Measurements from ENCODE around the gene VAMP3. TPM values are rescaled to one million over a fixed set of nuclear protein-coding genes. Genes with fewer than 3 reads are reported as not detected.
"Not testable (repeated sequence)": the region's sequence is repeated elsewhere in the genome, so short reads cannot be mapped to it uniquely, and the experiment has no call there.

Gene VAMP3
- total RNA-seq, 1 donor from 2014 or later = 79.1 TPM

DNA sequence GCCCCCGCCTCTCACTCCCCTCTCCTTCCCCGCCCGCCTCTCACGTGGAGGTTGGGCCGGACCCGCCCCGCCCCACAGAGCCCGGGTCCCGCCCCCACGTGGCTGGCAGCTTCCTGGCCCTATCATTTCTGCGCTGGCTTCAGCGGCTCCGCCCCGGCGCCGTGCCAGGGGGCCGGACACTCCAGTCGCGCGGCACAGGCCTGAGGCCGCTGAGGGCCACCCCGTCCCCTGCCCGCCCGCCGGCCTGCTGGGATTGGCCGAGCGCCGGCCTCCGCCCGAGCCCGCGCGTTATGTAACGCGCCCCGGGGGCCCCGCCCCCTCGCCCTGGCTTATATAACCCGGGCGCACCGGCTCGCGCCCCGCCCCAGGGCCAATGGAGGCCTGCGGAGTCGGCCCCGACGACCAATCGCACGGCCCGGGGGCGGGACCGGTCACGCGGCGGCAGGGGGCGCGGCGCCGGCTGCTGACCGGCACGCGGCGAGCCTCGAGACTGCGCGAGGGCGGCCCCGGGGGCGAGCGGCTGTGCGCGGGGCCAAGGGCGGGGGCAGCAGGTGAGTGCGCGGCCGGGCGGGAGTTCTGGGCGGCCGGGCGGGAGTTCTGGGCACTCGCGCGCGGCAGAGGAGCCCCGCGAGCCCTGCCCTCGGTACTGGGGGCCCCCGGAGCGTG, 12.9 kb downstream of the VAMP3 start, which contains the start of gene PER3:
TSS of gene PER3 (plus strand) at position 466 of the 666 bp plus-strand sequence. CDS start 587 bp downstream, outside the sequence.
- peaks cover 0 to 16% of the 10 kb centered on the region in 2 donors for H3K4me1 ChIP-seq

DNA sequence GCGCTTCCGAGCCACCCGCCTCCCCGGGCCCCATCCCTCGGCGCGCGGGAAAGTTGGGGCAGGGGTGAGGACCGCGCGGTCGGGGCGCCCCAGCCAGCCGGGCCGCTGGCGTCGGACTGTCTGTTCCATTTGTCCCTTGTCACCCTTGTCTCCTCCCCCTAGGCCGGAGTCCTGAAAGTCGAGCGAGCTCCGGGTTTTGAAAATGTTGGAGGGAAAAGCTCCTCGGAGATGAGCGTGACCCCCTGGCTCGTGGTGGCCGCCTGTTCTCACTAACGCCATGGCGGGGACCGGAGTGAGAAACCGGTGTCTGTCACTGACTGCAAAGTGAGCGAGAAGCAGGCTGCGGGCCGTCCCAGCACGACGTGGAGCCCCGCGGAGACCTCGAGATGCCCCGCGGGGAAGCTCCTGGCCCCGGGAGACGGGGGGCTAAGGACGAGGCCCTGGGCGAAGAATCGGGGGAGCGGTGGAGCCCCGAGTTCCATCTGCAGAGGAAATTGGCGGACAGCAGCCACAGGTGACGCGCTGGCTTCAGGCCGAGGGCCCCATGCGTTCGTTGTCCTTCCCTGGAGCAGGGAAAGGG, 13.5 kb downstream of the VAMP3 start:
- peaks cover 0 to 16% of the 10 kb centered on the region in 2 donors for H3K4me1 ChIP-seq
- peak overlapping the region; percentile 85 to 93 for H3K27ac ChIP-seq
- DNase-seq (ENCODE audit: low spot score in 2 of 2) = peak in 1 of 2 donors; percentile 72

More for the DNA sequence above, 12.9 kb downstream of the VAMP3 start, which contains the start of gene PER3:
- peak within 1 kb of the TSS; percentile 89 to 93 for H3K27ac ChIP-seq
- peak within 1 kb of the TSS; percentile 80 to 84 for H3K4me3 ChIP-seq
- peak; percentile 94 to 99 for DNase-seq (ENCODE audit: low spot score in 2 of 2)
- TF ChIP-seq, protein P1, sequence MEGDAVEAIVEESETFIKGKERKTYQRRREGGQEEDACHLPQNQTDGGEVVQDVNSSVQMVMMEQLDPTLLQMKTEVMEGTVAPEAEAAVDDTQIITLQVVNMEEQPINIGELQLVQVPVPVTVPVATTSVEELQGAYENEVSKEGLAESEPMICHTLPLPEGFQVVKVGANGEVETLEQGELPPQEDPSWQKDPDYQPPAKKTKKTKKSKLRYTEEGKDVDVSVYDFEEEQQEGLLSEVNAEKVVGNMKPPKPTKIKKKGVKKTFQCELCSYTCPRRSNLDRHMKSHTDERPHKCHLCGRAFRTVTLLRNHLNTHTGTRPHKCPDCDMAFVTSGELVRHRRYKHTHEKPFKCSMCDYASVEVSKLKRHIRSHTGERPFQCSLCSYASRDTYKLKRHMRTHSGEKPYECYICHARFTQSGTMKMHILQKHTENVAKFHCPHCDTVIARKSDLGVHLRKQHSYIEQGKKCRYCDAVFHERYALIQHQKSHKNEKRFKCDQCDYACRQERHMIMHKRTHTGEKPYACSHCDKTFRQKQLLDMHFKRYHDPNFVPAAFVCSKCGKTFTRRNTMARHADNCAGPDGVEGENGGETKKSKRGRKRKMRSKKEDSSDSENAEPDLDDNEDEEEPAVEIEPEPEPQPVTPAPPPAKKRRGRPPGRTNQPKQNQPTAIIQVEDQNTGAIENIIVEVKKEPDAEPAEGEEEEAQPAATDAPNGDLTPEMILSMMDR (IDR thresholded peaks at IDR 0.05) = no peak
- H3K27me3 ChIP-seq = no peaks in the 10 kb centered on the region
- intact Hi-C loops (cut with DNase I) = loop anchor here (1.0 kb wide), 1 partner anchor 13 kb away; the partner anchor contains the start of gene VAMP3
- H3K36me3 ChIP-seq = peaks cover 19 to 36% of the 10 kb centered on the region in 2 donors
- H3K9me3 ChIP-seq = no peaks in the 10 kb centered on the region

DNA sequence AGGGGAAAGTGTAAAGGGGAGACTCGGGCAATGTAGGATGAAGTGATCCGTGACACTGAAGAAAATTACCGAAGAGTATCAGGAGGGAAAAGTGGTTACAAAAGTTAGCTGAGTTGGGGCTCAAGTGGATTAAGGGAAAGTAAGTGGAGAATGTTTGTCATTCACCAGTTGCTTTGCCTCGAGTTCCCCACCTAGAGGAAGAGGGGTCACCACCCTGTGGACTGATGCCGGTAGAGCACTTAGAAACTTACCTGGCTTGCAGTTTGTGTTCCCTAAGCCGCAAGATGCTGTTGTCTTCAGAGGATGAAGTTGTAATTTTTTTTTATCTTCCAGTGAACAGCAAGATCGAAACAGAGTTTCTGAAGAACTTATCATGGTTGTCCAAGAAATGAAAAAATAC, 14.0 kb downstream of the VAMP3 start:
- Histone ChIP-seq H3K27ac (peak overlapping the region; percentile 85 to 93), H3K4me3 (peak overlapping the region; percentile 80 to 84), H3K36me3 (peaks cover 17 to 36% of the 10 kb centered on the region in 2 donors), H3K9me3 (no peaks in the 10 kb centered on the region), H3K27me3 (no peaks in the 10 kb centered on the region), H3K4me1 (peaks cover 0 to 16% of the 10 kb centered on the region in 2 donors)
- TF ChIP-seq, protein P1 (IDR thresholded peaks at IDR 0.05) = no peak
- no peak for DNase-seq (ENCODE audit: low spot score in 2 of 2)
- intact Hi-C loops (cut with DNase I) = no loop called here

More for the DNA sequence above, 13.5 kb downstream of the VAMP3 start:
- H3K9me3 ChIP-seq = no peaks in the 10 kb centered on the region
- H3K4me3 ChIP-seq = peak overlapping the region; percentile 80 to 84
- H3K27me3 ChIP-seq = no peaks in the 10 kb centered on the region
- TF ChIP-seq, protein P1 (IDR thresholded peaks at IDR 0.05) = no peak
- H3K36me3 ChIP-seq = peaks cover 17 to 36% of the 10 kb centered on the region in 2 donors
- intact Hi-C loops (cut with DNase I) = no loop called here

DNA sequence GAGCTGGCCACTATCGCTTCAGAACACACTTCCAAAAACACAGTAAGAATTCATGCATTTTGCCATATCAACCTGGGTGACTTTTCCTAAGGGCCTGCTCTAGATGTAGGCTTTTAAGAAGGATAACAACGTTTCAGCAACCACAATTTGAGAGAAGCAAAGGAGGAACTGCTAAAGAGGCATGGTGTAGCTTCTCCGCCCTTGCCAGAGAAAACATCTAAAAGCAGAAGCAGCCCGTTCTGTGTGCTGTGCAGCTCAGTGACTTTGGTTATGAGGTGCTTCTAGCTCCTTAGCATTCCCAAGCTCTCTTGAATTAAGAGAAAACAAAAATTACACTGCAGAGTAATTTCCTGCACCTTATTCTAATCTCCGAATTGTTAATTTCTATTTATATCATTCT, 15.7 kb downstream of the VAMP3 start:
- no peak for DNase-seq (ENCODE audit: low spot score in 2 of 2)
- peaks cover 27 to 42% of the 10 kb centered on the region in 2 donors for H3K36me3 ChIP-seq
- TF ChIP-seq, protein P1 (IDR thresholded peaks at IDR 0.05) = no peak
- no peaks in the 10 kb centered on the region for H3K27me3 ChIP-seq
- intact Hi-C loops (cut with DNase I) = no loop called here
- H3K9me3 ChIP-seq = no peaks in the 10 kb centered on the region
- no peak overlapping the region for H3K4me3 ChIP-seq
- peaks cover 0 to 16% of the 10 kb centered on the region in 2 donors for H3K4me1 ChIP-seq
- H3K27ac ChIP-seq = no peak overlapping the region

DNA sequence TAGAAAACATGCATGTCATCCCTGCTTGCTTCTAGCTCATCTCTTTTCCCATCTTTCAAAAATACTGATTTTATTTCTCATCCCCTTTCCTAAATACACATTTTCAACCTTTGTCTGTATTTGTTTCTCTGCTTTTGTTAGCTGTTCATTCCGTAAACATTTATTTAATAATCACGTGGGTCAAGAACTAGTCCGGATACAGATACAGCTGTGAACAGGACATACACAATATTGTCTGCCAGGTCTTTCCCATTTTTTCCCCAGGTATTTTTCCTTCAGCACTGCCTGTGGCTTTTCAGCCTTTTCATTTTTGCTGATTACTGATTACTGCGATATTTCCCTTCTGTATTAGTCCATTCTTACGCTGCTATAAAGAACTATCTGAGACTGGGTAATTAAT, 18.7 kb downstream of the VAMP3 start:
- no peaks in the 10 kb centered on the region for H3K9me3 ChIP-seq
- peaks cover 0 to 7% of the 10 kb centered on the region in 2 donors for H3K4me1 ChIP-seq
- TF ChIP-seq, protein P1 (IDR thresholded peaks at IDR 0.05) = no peak
- no peak for DNase-seq (ENCODE audit: low spot score in 2 of 2)
- intact Hi-C loops (cut with DNase I) = no loop called here
- no peak overlapping the region for H3K4me3 ChIP-seq
- H3K27ac ChIP-seq = no peak overlapping the region
- no peaks in the 10 kb centered on the region for H3K27me3 ChIP-seq
- H3K36me3 ChIP-seq = peaks cover 37 to 65% of the 10 kb centered on the region in 2 donors

DNA sequence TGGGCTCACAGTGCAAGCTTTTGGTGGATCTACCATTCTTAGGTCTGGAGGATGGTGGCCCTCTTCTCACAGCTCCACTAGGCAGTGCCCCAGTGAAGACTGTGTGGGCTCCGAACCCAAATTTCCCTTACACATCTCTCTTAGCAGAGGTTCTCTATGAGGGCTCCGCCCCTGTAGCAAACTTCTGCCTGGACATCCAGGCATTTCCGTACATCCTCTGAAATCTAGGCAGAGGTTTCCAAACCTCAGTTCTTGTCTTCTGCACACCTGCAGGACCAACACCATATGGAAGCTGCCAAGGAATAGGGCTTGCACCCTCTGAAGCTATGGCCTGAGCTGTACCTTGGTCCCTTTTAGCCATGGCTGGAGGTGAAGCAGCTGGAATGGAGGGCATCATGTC, 19.9 kb downstream of the VAMP3 start:
- H3K4me3 ChIP-seq; H3K27me3 ChIP-seq; DNase-seq (ENCODE audit: low spot score in 2 of 2); H3K4me1 ChIP-seq; H3K9me3 ChIP-seq; intact Hi-C loops (cut with DNase I); H3K27ac ChIP-seq: not testable (repeated sequence)
- H3K36me3 ChIP-seq = peaks cover 37 to 74% of the 10 kb centered on the region in 2 donors

All from ascending aorta (tissue), 2 donors.